IPS-15b (cell line): Measurements from ENCODE around the gene RAB27B.

Experiments
- H3K27me3 ChIP-seq: one replicate; pipeline ENCODE4 v1.6.1; 2013; ENCODE audit warnings: low read length; ENCODE audit not compliant: control insufficient read depth, insufficient read depth
- H3K36me3 ChIP-seq: one replicate; pipeline ENCODE4 v1.6.1; 2013; ENCODE audit warnings: low read length; ENCODE audit not compliant: control insufficient read depth, insufficient read depth
- H3K4me1 ChIP-seq: one replicate; pipeline ENCODE4 v1.6.1; 2013; ENCODE audit warnings: mild to moderate bottlenecking, low read length; ENCODE audit not compliant: control insufficient read depth, insufficient read depth
- H3K4me3 ChIP-seq: one replicate; pipeline ENCODE4 v1.5.1; 2013; ENCODE audit warnings: low read depth, low read length
- H3K9ac ChIP-seq: one replicate; pipeline ENCODE4 v1.6.1; 2013; ENCODE audit warnings: low read depth, mild to moderate bottlenecking, low read length
- H3K9me3 ChIP-seq: one replicate; pipeline ENCODE4 v1.6.1; 2013; ENCODE audit warnings: mild to moderate bottlenecking, low read length; ENCODE audit not compliant: control insufficient read depth, insufficient read depth

Gene RAB27B

GRCh38 chr18:54900290-54900689 is 72.0 kb downstream of the RAB27B start:
- Histone ChIP-seq H3K36me3 (no peaks in the 10 kb centered on the region), H3K4me1 (peaks cover 3% of the 10 kb centered on the region), H3K27me3 (no peaks in the 10 kb centered on the region), H3K9me3 (no peaks in the 10 kb centered on the region), H3K9ac (no peak overlapping the region), H3K4me3 (no peak overlapping the region)

- Histone ChIP-seq H3K4me3 (no peak overlapping the region), H3K9ac (no peak overlapping the region), H3K36me3 (no peaks in the 10 kb centered on the region), H3K4me1 (peaks cover 3% of the 10 kb centered on the region), H3K9me3 (no peaks in the 10 kb centered on the region), H3K27me3 (no peaks in the 10 kb centered on the region)
These were observed 76.3 kb downstream of the RAB27B start for GRCh38 chr18:54904581-54904980.

- no peaks in the 10 kb centered on the region for H3K9me3 ChIP-seq
- H3K4me1 ChIP-seq = peaks cover 3% of the 10 kb centered on the region
- no peak overlapping the region for H3K4me3 ChIP-seq
- no peaks in the 10 kb centered on the region for H3K27me3 ChIP-seq
- no peak overlapping the region for H3K9ac ChIP-seq
- H3K36me3 ChIP-seq = no peaks in the 10 kb centered on the region
These were observed 77.4 kb downstream of the RAB27B start for GRCh38 chr18:54905629-54906028.

GRCh38 chr18:54906331-54907185 is 78.3 kb downstream of the RAB27B start:
- no peak overlapping the region for H3K9ac ChIP-seq
- H3K27me3 ChIP-seq = no peaks in the 10 kb centered on the region
- H3K9me3 ChIP-seq = no peaks in the 10 kb centered on the region
- no peak overlapping the region for H3K4me3 ChIP-seq
- H3K36me3 ChIP-seq = no peaks in the 10 kb centered on the region
- H3K4me1 ChIP-seq = peaks cover 3% of the 10 kb centered on the region

GRCh38 chr18:54909538-54909937 is 81.3 kb downstream of the RAB27B start:
- Histone ChIP-seq H3K9ac (no peak overlapping the region), H3K27me3 (no peaks in the 10 kb centered on the region), H3K4me3 (no peak overlapping the region), H3K9me3 (no peaks in the 10 kb centered on the region), H3K36me3 (no peaks in the 10 kb centered on the region), H3K4me1 (no peaks in the 10 kb centered on the region)

GRCh38 chr18:54910161-54910919 is 82.1 kb downstream of the RAB27B start:
- H3K9me3 ChIP-seq = no peaks in the 10 kb centered on the region
- no peaks in the 10 kb centered on the region for H3K4me1 ChIP-seq
- no peaks in the 10 kb centered on the region for H3K36me3 ChIP-seq
- H3K27me3 ChIP-seq = no peaks in the 10 kb centered on the region
- no peak overlapping the region for H3K9ac ChIP-seq
- no peak overlapping the region for H3K4me3 ChIP-seq

- H3K4me1 ChIP-seq = no peaks in the 10 kb centered on the region
- H3K27me3 ChIP-seq = no peaks in the 10 kb centered on the region
- no peak overlapping the region for H3K4me3 ChIP-seq
- H3K36me3 ChIP-seq = no peaks in the 10 kb centered on the region
- no peak overlapping the region for H3K9ac ChIP-seq
- no peaks in the 10 kb centered on the region for H3K9me3 ChIP-seq
These were observed 83.3 kb downstream of the RAB27B start for GRCh38 chr18:54911551-54911950.

GRCh38 chr18:54914816-54915215 is 86.5 kb downstream of the RAB27B start:
- Histone ChIP-seq H3K9ac (no peak overlapping the region), H3K27me3 (no peaks in the 10 kb centered on the region), H3K4me3 (no peak overlapping the region), H3K36me3 (no peaks in the 10 kb centered on the region), H3K9me3 (no peaks in the 10 kb centered on the region), H3K4me1 (no peaks in the 10 kb centered on the region)

GRCh38 chr18:54916507-54916906 is 88.2 kb downstream of the RAB27B start:
- Histone ChIP-seq H3K4me1 (no peaks in the 10 kb centered on the region), H3K9me3 (no peaks in the 10 kb centered on the region), H3K4me3 (no peak overlapping the region), H3K27me3 (no peaks in the 10 kb centered on the region), H3K36me3 (no peaks in the 10 kb centered on the region), H3K9ac (no peak overlapping the region)

GRCh38 chr18:54918060-54918459 is 89.8 kb downstream of the RAB27B start:
- H3K4me3 ChIP-seq = no peak overlapping the region
- H3K36me3 ChIP-seq = no peaks in the 10 kb centered on the region
- H3K9ac ChIP-seq = no peak overlapping the region
- H3K27me3 ChIP-seq = no peaks in the 10 kb centered on the region
- no peaks in the 10 kb centered on the region for H3K9me3 ChIP-seq
- no peaks in the 10 kb centered on the region for H3K4me1 ChIP-seq

- Histone ChIP-seq H3K4me1 (no peaks in the 10 kb centered on the region), H3K27me3 (no peaks in the 10 kb centered on the region), H3K4me3 (no peak overlapping the region), H3K9ac (no peak overlapping the region), H3K9me3 (no peaks in the 10 kb centered on the region), H3K36me3 (no peaks in the 10 kb centered on the region)
These were observed 91.1 kb downstream of the RAB27B start for GRCh38 chr18:54919412-54919811.
